HG03103 (cell line): ENCODE results near the gene ZNF695.
A peak's percentile ranks its signal among the peaks of the same experiment; 100 is the strongest.

ENCODE experiments used
- ATAC-seq: cut with Tn5 transposase; IDR thresholded peaks from one replicate; pipeline ENCODE4 v1.9.1; 2021; ENCODE audit warnings: low read depth; ENCODE audit not compliant: unreplicated experiment

ZNF695 gene

DNA sequence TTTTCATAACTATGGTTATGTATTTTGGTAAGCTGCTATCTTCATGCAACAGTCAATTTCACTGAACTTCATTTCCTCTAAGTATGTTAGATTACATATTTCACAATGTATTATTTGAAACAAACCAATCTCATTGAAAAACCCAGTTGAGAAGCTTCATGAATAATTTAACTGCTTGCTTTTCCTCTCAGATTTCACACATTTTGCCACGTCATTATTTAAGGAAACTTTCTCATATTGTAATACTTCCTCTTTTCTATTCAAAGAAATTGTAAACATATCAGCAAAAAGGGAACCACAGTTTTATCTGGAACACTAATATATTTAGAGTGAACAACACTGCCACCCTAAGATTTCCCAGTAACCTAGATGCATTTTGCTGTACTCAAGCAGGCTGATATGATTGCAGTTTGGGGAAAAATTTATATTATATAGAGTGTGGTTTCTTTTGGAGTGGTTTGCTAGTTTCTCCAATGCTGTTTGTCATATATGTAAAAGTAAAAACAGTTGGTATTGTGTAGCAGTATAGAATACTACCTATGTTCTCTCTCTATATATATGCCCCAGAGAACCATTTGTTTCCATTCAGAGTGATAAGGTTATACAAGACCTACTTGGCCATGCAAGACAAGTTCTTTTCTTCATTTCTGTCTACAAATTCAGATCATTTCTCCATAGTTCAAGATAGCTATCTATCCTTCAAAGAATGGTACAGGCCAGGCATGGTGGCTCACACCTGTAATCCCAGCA lies 47.7 kb downstream of the ZNF695 start:
- ATAC-seq, result peak; percentile 74

DNA sequence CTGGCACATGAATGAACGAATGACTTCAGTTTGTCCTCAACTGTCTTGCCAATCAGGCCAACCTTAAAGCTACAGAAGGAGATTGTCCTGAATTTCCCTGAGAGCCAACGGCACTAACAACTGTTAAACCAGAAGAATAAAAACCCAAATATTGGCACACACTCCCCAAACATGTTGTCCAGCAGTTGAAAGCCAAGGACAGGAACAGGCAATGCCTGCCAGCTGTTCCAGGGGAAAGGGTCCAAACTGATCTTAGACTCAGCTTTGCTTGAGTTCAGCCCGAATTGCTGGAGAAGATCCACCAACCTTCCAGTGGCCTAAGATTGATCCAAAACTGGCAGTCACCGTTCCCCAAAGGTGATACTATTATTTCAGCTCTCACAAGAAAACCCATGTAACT lies 53.7 kb downstream of the ZNF695 start:
- ATAC-seq, result no peak

- no peak for ATAC-seq
These were observed 56.4 kb downstream of the ZNF695 start for GRCh38 chr1:246951413-246951812.

DNA sequence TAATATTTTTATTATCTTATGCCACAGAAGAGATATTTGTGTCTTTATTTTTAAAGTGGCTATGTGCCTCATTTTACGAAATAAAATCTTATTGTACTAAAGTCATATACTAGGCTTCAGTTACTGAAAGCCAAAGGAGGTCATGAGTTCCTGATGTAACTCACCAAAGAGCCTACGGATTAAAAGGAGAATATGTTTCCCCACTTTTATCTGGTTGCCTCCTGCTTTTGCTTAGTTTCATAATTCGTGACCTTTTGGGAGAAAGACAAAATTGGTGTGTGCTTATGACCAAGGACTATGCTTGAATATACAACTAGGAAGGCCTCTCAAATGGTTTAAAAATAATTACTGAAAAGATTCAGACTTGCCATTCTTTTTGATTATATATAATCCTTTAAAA lies 57.9 kb downstream of the ZNF695 start:
- no peak for ATAC-seq

DNA sequence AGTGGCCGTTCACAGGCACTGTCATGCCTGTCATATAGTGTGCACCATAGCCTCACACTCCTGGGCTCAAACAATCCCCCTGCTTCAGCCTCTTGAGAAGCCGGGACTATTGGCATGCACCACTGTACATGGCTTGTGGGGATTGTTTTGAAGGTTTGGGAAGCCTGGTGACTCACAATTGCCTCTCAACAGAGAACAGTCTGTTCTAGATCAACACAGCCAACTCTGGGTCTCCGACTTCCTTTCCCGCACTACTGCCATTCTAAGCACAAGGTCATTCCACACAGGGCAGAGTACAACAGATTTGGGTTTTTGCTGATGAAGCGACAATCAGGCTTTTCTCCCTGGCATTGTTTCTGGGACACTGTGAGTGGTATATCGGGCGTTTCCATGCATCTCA lies 60.6 kb downstream of the ZNF695 start:
- no peak for ATAC-seq

DNA sequence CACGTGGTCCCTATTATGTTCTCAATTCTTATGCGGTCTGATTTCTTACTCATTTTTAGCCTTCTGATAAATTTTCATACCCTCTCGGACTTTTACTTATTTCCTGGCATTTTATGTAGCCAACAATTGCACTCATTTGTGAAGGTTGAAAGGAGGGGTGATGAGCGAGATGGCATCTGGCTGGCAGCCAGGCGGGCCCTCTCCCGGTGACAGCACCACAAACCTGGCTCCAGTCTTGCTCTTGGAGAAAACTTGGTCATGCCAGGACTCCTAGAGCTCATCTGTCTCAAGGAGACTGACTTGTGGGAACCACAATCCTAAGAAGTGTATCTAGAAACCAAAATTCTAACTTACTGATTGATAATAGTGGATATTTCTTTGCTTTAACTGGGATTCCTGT lies 61.5 kb downstream of the ZNF695 start:
- ATAC-seq, result no peak
